ENCODE data around the gene EAPP.

DNA sequence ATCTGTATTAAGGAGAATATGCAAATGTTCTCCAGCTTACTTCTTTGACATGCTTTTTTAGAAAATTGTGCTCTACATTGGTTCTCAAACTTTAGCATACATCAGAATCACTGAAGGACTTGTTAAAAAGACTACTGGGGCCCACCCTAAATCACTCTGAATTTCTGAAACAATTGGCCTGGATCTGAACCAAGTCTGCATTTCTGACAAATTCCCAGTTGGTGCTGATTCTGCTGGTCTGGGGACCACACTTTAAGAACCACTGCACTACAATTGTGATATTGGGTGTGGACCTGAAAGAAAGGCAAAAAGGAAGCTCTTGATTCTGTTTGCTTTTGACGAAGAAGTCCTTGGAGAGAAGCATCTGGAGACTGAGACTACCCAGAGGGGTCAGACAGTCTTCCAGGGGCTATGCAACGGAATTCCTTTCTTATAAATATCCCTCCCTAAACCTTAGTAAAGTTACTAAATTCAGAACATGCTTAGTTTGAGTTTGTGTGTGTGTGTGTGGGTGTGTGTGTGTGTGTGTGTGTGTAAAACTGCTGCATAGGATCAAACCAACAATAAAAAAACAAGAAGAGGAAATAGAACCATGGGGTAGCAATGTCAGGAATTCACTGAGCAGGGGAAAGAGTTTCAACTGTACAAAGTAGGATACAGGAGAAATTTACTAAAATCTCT, 36.8 kb downstream of the EAPP start:
- TF ChIP-seq, protein P1, sequence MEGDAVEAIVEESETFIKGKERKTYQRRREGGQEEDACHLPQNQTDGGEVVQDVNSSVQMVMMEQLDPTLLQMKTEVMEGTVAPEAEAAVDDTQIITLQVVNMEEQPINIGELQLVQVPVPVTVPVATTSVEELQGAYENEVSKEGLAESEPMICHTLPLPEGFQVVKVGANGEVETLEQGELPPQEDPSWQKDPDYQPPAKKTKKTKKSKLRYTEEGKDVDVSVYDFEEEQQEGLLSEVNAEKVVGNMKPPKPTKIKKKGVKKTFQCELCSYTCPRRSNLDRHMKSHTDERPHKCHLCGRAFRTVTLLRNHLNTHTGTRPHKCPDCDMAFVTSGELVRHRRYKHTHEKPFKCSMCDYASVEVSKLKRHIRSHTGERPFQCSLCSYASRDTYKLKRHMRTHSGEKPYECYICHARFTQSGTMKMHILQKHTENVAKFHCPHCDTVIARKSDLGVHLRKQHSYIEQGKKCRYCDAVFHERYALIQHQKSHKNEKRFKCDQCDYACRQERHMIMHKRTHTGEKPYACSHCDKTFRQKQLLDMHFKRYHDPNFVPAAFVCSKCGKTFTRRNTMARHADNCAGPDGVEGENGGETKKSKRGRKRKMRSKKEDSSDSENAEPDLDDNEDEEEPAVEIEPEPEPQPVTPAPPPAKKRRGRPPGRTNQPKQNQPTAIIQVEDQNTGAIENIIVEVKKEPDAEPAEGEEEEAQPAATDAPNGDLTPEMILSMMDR (IDR thresholded peaks at IDR 0.05; ENCODE audit: low read depth, low read length, poor library complexity, severe bottlenecking): no peak
- no peak for TF ChIP-seq EZH2phosphoT487 (IDR thresholded peaks at IDR 0.05; ENCODE audit: borderline replicate concordance, low read length)

Measured in DOHH2 (cell line).